ENCODE results near the gene APOE. TPM values are rescaled to one million over a fixed set of nuclear protein-coding genes. Genes with fewer than 3 reads are reported as not detected.

Gene APOE
- total and polyA plus RNA-seq, 8 donors = 13.4 to 485 (median 119) TPM

DNA sequence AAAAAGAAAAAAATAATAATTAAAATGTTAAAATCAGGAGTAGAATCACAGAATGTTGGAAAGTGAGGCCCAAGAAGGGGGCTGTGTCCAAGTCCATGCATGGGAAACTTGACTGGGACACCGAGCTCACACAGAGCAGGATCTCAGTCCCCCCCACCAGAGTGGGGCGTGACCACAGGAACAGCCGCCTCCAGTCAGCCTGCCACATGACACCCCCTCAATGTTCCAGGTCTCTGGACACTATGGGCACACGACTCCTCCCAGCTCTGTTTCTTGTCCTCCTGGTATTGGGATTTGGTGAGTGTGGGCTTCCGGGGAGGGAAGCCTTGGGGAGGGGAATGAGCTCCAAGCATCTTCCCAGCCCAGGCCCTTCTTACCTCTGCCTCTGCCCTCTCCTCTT is 42.6 kb downstream of the APOE start:
- Histone ChIP-seq H3K36me3 (peaks cover 0 to 17% (median 17%) of the 10 kb centered on the region in 4 donors), H3K4me1 (peaks cover 8 to 16% (median 13%) of the 10 kb centered on the region in 4 donors), H3K27ac (no peak overlapping the region), H3K9me3 (no peaks in the 10 kb centered on the region), H3K27me3 (no peaks in the 10 kb centered on the region), H3K4me3 (no peak overlapping the region)
- WGBS, 5 donors = 71 to 88% (median 85%) methylated on average over 5 of the region's 5 CpGs
- TF ChIP-seq POLR2A (IDR thresholded peaks at IDR 0.05) (no peak), EP300 (IDR thresholded peaks at IDR 0.05) (no peak), POLR2AphosphoS5 (IDR thresholded peaks at IDR 0.05) (no peak)
- TF ChIP-seq, protein P1, sequence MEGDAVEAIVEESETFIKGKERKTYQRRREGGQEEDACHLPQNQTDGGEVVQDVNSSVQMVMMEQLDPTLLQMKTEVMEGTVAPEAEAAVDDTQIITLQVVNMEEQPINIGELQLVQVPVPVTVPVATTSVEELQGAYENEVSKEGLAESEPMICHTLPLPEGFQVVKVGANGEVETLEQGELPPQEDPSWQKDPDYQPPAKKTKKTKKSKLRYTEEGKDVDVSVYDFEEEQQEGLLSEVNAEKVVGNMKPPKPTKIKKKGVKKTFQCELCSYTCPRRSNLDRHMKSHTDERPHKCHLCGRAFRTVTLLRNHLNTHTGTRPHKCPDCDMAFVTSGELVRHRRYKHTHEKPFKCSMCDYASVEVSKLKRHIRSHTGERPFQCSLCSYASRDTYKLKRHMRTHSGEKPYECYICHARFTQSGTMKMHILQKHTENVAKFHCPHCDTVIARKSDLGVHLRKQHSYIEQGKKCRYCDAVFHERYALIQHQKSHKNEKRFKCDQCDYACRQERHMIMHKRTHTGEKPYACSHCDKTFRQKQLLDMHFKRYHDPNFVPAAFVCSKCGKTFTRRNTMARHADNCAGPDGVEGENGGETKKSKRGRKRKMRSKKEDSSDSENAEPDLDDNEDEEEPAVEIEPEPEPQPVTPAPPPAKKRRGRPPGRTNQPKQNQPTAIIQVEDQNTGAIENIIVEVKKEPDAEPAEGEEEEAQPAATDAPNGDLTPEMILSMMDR (IDR thresholded peaks at IDR 0.05) = no peak
- DNase-seq = no peak
- intact Hi-C loops (cut with DNase I; ENCODE audit: low total_unique reads) = loop anchor here (5.0 kb wide), 1 partner anchor 46 kb away; no protein-coding TSS in a partner anchor

DNA sequence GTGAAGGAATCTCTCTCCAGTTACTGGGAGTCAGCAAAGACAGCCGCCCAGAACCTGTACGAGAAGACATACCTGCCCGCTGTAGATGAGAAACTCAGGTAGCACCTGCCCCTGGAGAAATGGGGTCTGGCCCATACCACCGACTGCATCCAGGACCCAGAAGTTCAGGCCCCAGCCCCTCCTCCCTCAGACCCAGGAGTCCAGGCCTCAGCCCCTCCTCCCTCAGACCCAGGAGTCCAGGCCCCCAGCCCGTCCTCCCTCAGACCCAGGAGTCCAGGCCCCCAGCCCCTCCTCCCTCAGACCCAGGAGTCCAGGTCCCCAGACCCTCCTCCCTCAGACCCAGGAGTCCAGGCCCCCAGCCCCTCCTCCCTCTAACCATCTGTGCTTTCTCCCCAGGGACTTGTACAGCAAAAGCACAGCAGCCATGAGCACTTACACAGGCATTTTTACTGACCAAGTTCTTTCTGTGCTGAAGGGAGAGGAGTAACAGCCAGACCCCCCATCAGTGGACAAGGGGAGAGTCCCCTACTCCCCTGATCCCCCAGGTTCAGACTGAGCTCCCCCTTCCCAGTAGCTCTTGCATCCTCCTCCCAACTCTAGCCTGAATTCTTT is 43.3 kb downstream of the APOE start:
- WGBS, 5 donors = 86 to 91% (median 89%) methylated on average over 4 to 5 of the region's 5 CpGs; no CpG with 5 or more reads in 1 of the 5 donors
- Histone ChIP-seq H3K27me3 (no peaks in the 10 kb centered on the region), H3K4me3 (no peak overlapping the region), H3K27ac (no peak overlapping the region), H3K4me1 (peaks cover 8 to 23% (median 19%) of the 10 kb centered on the region in 4 donors), H3K9me3 (no peaks in the 10 kb centered on the region), H3K36me3 (peaks cover 0 to 17% (median 17%) of the 10 kb centered on the region in 4 donors)
- TF ChIP-seq POLR2A (IDR thresholded peaks at IDR 0.05) (no peak), POLR2AphosphoS5 (IDR thresholded peaks at IDR 0.05) (no peak), EP300 (IDR thresholded peaks at IDR 0.05) (no peak)
- TF ChIP-seq, protein P1 (IDR thresholded peaks at IDR 0.05) = no peak
- DNase-seq = no peak
- intact Hi-C loops (cut with DNase I; ENCODE audit: low total_unique reads) = loop anchor here (5.0 kb wide), 1 partner anchor 47 kb away; no protein-coding TSS in a partner anchor

DNA sequence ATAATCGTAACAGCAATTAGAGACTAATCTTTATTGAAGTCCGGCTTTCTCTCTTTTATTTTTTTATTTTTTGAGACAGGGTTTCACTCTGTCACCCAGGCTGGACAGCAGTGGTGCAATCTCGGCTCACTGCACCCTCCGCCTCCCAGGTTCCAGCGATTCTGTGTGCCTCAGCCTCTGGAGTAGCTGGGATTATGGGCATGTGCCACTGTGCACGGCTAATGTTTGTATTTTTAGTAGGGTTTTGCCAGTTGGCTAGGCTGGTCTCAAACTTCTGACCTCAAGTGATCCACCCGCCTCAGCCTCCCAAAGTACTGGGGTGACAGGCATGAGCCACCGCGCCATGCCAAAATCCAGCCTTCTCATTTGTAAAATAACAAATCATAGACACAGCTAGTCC is 44.0 kb downstream of the APOE start:
- H3K9me3 ChIP-seq = no peaks in the 10 kb centered on the region
- intact Hi-C loops (cut with DNase I; ENCODE audit: low total_unique reads) = loop anchor here (5.0 kb wide), 1 partner anchor 47 kb away; no protein-coding TSS in a partner anchor

More for the DNA sequence above, 44.0 kb downstream of the APOE start:
- H3K4me1 ChIP-seq = peaks cover 8 to 30% (median 25%) of the 10 kb centered on the region in 4 donors
- 75 to 96% (median 81%) methylated on average over 9 of the region's 9 CpGs for WGBS, 5 donors
- no peak overlapping the region for H3K27ac ChIP-seq
- no peak overlapping the region for H3K4me3 ChIP-seq
- peaks cover 0 to 17% (median 17%) of the 10 kb centered on the region in 4 donors for H3K36me3 ChIP-seq
- TF ChIP-seq, protein P1 (IDR thresholded peaks at IDR 0.05) = no peak
- no peak for TF ChIP-seq POLR2AphosphoS5 (IDR thresholded peaks at IDR 0.05)
- TF ChIP-seq POLR2A (IDR thresholded peaks at IDR 0.05) = no peak
- no peak for TF ChIP-seq EP300 (IDR thresholded peaks at IDR 0.05)
- H3K27me3 ChIP-seq = no peaks in the 10 kb centered on the region
- no peak for DNase-seq
